ENCODE data around the gene EDEM1. TPM values are rescaled to one million over a fixed set of nuclear protein-coding genes. Genes with fewer than 3 reads are reported as not detected.

Gene EDEM1
- total RNA-seq, 1 donor from 2014 or later: 24.1 TPM

DNA sequence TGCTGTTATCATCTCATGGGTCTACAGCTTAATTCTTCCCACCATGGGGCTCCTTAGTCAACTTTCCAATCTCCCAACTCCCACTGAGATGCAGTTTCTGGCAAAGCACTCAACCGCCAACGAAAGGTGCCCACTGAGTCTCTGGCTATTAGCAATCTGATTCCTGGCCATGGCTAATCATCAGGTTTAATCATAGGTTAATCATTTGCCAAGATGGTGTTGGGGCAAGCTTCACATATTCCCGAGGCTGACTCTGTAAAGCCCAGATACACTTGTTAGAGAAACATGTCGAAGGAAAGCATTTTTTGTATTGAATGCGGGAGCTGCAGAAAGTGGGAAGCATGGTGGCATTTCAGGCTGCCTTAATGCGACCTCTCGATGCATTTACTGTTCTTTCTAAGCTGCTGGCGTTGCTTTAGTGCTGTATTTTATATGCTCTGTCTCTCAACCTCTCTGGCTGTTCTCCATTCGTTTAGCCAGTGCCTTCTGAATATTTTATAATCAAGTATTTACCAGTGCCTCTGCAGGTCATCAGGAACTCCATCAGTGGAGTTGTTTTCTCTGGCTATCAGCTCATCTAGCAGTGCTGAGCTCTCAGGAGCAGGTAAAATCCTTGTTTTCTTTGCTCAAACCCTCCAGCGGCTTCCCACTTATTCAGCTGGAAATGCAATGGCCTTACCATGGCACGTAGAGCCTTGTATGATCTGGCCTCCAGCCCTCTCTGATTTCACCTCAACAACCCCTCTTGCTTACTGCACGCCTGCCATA lies 67.0 kb downstream of the EDEM1 start:
- TF ChIP-seq, protein P1, sequence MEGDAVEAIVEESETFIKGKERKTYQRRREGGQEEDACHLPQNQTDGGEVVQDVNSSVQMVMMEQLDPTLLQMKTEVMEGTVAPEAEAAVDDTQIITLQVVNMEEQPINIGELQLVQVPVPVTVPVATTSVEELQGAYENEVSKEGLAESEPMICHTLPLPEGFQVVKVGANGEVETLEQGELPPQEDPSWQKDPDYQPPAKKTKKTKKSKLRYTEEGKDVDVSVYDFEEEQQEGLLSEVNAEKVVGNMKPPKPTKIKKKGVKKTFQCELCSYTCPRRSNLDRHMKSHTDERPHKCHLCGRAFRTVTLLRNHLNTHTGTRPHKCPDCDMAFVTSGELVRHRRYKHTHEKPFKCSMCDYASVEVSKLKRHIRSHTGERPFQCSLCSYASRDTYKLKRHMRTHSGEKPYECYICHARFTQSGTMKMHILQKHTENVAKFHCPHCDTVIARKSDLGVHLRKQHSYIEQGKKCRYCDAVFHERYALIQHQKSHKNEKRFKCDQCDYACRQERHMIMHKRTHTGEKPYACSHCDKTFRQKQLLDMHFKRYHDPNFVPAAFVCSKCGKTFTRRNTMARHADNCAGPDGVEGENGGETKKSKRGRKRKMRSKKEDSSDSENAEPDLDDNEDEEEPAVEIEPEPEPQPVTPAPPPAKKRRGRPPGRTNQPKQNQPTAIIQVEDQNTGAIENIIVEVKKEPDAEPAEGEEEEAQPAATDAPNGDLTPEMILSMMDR (IDR thresholded peaks at IDR 0.05; ENCODE audit: unreplicated experiment): no peak
- Mint-ChIP-seq H3K9me3 (ENCODE audit: low read depth) (no peaks in the 10 kb centered on the region), H3K27ac (no peak overlapping the region), H3K36me3 (ENCODE audit: insufficient read depth) (no peaks in the 10 kb centered on the region), H3K4me3 (ENCODE audit: low read depth) (peak overlapping the region; percentile 25), H3K4me1 (ENCODE audit: low read depth) (peaks cover 13% of the 10 kb centered on the region), H3K27me3 (peaks cover 6% of the 10 kb centered on the region)
- DNase-seq (ENCODE audit: low spot score, unreplicated experiment): no peak

DNA sequence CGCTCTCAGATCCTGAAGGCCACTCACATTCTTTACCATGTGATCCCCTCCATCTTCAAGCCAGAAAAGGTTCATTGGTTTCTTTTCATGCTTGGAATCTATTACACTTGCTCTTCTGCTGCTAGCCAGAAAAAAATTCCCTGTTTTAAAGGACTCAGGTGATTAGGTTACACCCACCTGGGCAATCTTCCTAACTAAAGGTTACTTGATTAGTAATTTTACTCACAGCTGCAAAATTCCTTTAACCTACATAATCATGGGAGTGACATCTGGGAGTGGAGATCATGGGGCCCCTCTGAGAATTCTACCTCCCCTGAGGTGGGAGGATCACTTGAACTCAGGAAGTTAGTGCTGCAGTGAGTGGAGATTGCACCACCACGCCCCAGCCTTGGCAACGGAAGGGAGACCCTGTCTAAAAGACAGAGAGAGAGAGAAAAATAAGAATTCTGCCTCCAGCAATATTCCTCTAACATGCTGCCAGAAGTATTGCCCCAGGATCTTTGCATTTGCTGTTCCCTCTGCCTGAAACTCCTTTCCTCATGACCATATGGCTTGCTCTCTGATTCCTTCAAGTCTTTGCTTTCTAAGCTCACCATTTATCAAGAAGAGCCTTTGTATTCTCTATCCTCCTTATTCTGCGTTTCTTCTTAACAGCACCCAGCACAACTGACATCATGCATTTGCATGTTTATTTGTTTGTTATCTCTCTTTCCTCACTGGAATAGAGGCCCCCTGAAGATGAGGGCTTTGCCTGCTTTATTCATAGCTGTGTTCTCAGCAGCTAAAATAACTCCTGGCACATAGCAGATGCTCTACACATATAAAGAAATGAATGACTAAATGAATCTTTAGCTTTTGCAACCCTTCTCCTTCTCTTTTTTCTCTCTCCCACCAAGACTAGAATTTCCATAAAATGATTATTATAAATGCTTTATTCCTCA lies 68.2 kb downstream of the EDEM1 start:
- H3K27me3 Mint-ChIP-seq: peaks cover 6% of the 10 kb centered on the region
- no peak overlapping the region for H3K4me3 Mint-ChIP-seq (ENCODE audit: low read depth)
- peaks cover 8% of the 10 kb centered on the region for H3K4me1 Mint-ChIP-seq (ENCODE audit: low read depth)
- H3K27ac Mint-ChIP-seq: no peak overlapping the region
- peaks cover 3% of the 10 kb centered on the region for H3K9me3 Mint-ChIP-seq (ENCODE audit: low read depth)
- no peaks in the 10 kb centered on the region for H3K36me3 Mint-ChIP-seq (ENCODE audit: insufficient read depth)
- DNase-seq (ENCODE audit: low spot score, unreplicated experiment): no peak
- TF ChIP-seq, protein P1 (IDR thresholded peaks at IDR 0.05; ENCODE audit: unreplicated experiment): no peak

DNA sequence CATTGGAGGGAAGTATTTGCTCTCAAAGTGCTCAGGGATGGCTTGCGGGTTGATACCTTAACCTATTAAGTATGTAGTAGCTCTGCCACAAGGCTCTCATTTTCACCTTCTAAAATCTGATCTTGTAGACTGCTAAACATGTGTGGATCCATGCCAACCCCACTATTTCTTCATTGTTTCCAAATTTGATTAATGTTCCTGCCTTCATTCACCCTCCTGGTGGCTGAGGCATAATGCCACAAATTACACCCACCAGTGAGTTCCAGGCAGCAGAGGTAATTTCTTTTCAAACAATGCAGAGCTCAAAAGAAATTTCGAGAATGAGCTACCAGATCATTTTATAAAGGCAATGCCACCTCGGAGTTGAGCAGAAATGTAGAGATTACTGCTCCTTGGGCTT lies 71.0 kb downstream of the EDEM1 start:
- DNase-seq (ENCODE audit: low spot score, unreplicated experiment): no peak
- H3K27me3 Mint-ChIP-seq: peaks cover 6% of the 10 kb centered on the region
- no peak overlapping the region for H3K27ac Mint-ChIP-seq
- no peaks in the 10 kb centered on the region for H3K36me3 Mint-ChIP-seq (ENCODE audit: insufficient read depth)
- TF ChIP-seq, protein P1 (IDR thresholded peaks at IDR 0.05; ENCODE audit: unreplicated experiment): no peak
- H3K4me1 Mint-ChIP-seq (ENCODE audit: low read depth): peaks cover 5% of the 10 kb centered on the region
- peaks cover 3% of the 10 kb centered on the region for H3K9me3 Mint-ChIP-seq (ENCODE audit: low read depth)
- no peak overlapping the region for H3K4me3 Mint-ChIP-seq (ENCODE audit: low read depth)

DNA sequence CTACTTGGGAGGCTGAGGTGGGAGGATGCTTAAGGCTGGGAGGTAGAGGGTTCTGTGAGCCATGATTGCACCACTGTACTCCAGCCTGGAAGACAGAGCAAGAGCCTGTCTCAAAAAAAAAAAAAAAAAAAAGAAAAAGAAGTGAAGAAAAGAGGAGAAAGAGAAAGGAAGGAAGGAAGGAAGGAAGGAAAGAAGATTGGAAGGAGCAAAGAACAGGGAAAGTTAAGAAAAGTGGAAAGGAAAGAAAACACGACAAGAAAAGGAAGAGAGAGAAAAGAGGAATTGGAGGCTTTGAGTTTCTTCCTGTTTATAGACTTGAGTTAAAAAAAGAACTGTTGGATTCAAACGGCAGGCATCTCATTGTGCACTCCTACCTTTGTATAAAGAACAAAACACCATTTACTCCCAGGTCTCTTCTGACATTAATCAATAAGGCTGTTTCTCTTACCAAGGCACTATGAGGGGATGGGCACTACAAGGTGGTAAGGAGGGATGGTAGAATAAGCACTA lies 73.5 kb downstream of the EDEM1 start:
- Mint-ChIP-seq H3K9me3 (ENCODE audit: low read depth) (peaks cover 3% of the 10 kb centered on the region), H3K27ac (no peak overlapping the region), H3K27me3 (peaks cover 5% of the 10 kb centered on the region), H3K4me1 (ENCODE audit: low read depth) (peaks cover 3% of the 10 kb centered on the region), H3K36me3 (ENCODE audit: insufficient read depth) (no peaks in the 10 kb centered on the region), H3K4me3 (ENCODE audit: low read depth) (no peak overlapping the region)
- TF ChIP-seq, protein P1 (IDR thresholded peaks at IDR 0.05; ENCODE audit: unreplicated experiment): no peak
- no peak for DNase-seq (ENCODE audit: low spot score, unreplicated experiment)

DNA sequence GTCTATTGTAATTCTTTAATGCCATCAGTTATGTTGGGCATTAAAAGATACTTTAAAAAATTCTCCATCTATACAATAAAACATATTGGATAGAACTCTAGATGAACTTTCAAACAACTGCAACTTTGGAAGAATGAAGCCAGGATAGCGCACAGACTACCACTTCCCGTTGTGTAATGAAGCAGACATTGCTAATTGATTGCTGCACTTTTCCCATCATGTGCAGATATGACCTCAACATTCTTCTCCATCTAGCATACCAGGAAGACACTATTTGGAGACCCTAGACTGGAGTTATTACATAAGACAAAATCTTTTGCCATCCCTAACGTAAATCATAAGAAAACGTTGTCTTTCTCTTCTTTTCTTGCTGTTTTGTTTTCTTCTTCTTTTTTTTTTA lies 75.0 kb downstream of the EDEM1 start:
- Mint-ChIP-seq H3K36me3 (ENCODE audit: insufficient read depth) (no peaks in the 10 kb centered on the region), H3K4me3 (ENCODE audit: low read depth) (no peak overlapping the region), H3K27ac (no peak overlapping the region), H3K4me1 (ENCODE audit: low read depth) (peaks cover 3% of the 10 kb centered on the region), H3K27me3 (peaks cover 2% of the 10 kb centered on the region), H3K9me3 (ENCODE audit: low read depth) (peaks cover 3% of the 10 kb centered on the region)
- TF ChIP-seq, protein P1 (IDR thresholded peaks at IDR 0.05; ENCODE audit: unreplicated experiment): no peak
- DNase-seq (ENCODE audit: low spot score, unreplicated experiment): no peak
